Stomach (tissue), 9 donors: ENCODE measurements around the gene ZXDC. TPM values are rescaled to one million over a fixed set of nuclear protein-coding genes. Genes with fewer than 3 reads are reported as not detected.

Experiments used
- DNase-seq, 2 donors: peaks; one replicate each; pipeline versions ENCODE4 v3.0.0 to v3.0.0-alpha.2; 2013 to 2019
- H3K27ac ChIP-seq, 5 donors: fragments of 200-600 bp in 4 of 5; sonication (generic) in 4 of 5; one replicate each; pipeline ENCODE4 v1.5.1; 2013 to 2019; ENCODE audit warnings: mild to moderate bottlenecking in 1 of 5, moderate library complexity in 1 of 5
- H3K27me3 ChIP-seq, 3 donors: fragments of 200-600 bp; sonication (generic); one replicate each; pipeline ENCODE4 v1.5.1; 2017 to 2019; ENCODE audit warnings: mixed run types in 1 of 3
- H3K36me3 ChIP-seq, 4 donors: fragments of 200-600 bp; sonication (generic); 1 replicate in 3 of 4; 2 replicates in 1 of 4; pipeline ENCODE4 v1.5.1; 2016 to 2019
- H3K4me1 ChIP-seq, 4 donors: fragments of 200-600 bp; sonication (generic); one replicate each; pipeline ENCODE4 v1.5.1; 2016 to 2019
- H3K4me3 ChIP-seq, 4 donors: fragments of 200-600 bp; sonication (generic) in 3 of 4; one replicate each; pipeline ENCODE4 v1.5.1; 2016 to 2019; ENCODE audit warnings: mild to moderate bottlenecking in 1 of 4
- H3K9me3 ChIP-seq, 4 donors: fragments of 200-600 bp; sonication (generic); one replicate each; pipeline ENCODE4 v1.5.1; 2016 to 2019
- CTCF ChIP-seq, 7 experiments: fragments of 450-650 bp in 4 of 7; fragments of 200-600 bp in 3 of 7; sonication (generic) in 3 of 7; IDR thresholded peaks; one replicate each; pipeline ENCODE4 v1.5.1; 2016 to 2019; ENCODE audit warnings: antibody characterized with exemption in 7 of 7, control low read depth in 2 of 7, mild to moderate bottlenecking in 1 of 7
- EP300 ChIP-seq: sonication (generic); formaldehyde crosslinking; IDR thresholded peaks from one replicate; pipeline ENCODE4 v1.6.1; 2017; ENCODE audit warnings: antibody characterized with exemption
- POLR2A ChIP-seq, 4 donors: fragments of 450-650 bp; IDR thresholded peaks; one replicate each; pipeline ENCODE4 v1.6.1; 2016; ENCODE audit warnings: antibody characterized with exemption in 4 of 4, control low read depth in 2 of 4, mild to moderate bottlenecking in 1 of 4, moderate library complexity in 1 of 4
- POLR2AphosphoS5 ChIP-seq, 3 donors: sonication (generic); formaldehyde crosslinking; IDR thresholded peaks; one replicate each; pipeline ENCODE4 v1.6.1; 2016; ENCODE audit warnings: antibody characterized with exemption in 3 of 3
- WGBS, 5 donors: extraction: QIAGEN DNeasy Blood & Tissue Kit in 3 of 5; methylation state at CpG; one replicate each; pipeline versions ENCODE4 v1.1.5 to v1.1.7; 2013 to 2018; 5-methylcytosine and 5-hydroxymethylcytosine counted together
- intact Hi-C: fragments of 100-400 bp; cut with DNase I; formaldehyde crosslinking; loops from one replicate; pipeline ENCODE4 v1.15.1; 2023; ENCODE audit warnings: low total_unique reads
- polyA plus RNA-seq, 3 donors: library from polyadenylated mRNA; stranded (reverse); fragments of 200-250 nt; gene quantifications; one replicate each; pipeline ENCODE4 v1.2.3, GENCODE V29; 2013
- total RNA-seq, 5 donors: library from RNA; depleted of rRNA; stranded (reverse); fragments of >200 nt; gene quantifications; one replicate each; pipeline versions ENCODE4 v1.1.0 to v1.2.3, GENCODE V29; 2014 to 2016
- donor health status: healthy with polysubstance abuse.
- donor health status: Bipolar disorder and iron deficiency.
- donor health status: healthy.

The ZXDC gene
- total and polyA plus RNA-seq, 8 donors, result 6.1 to 73.2 (median 22.4) TPM

GRCh38 chr3:126516936-126517290, 41.2 kb upstream of the ZXDC start:
- intact Hi-C loops, result no loop called here
- 77 to 88% (median 84%) methylated on average over 9 of the region's 9 CpGs for WGBS, 5 donors

GRCh38 chr3:126516152-126516935, 40.7 kb upstream of the ZXDC start:
- 76 to 87% (median 79%) methylated on average over 4 to 6 of the region's 6 CpGs for WGBS, 5 donors
- no peak for DNase-seq

More at GRCh38 chr3:126516936-126517290, 41.2 kb upstream of the ZXDC start:
- Histone ChIP-seq H3K4me1 (no peaks in the 10 kb centered on the region), H3K27ac (no peak overlapping the region), H3K36me3 (no peaks in the 10 kb centered on the region), H3K4me3 (no peak overlapping the region), H3K27me3 (peaks cover 0 to 10% (median 0%) of the 10 kb centered on the region in 3 donors), H3K9me3 (no peaks in the 10 kb centered on the region)
- TF ChIP-seq POLR2AphosphoS5 (IDR thresholded peaks at IDR 0.05) (no peak), CTCF (IDR thresholded peaks at IDR 0.05) (no peak), EP300 (no peak), POLR2A (IDR thresholded peaks at IDR 0.05) (no peak)
- DNase-seq, result no peak

GRCh38 chr3:126515066-126515706, 39.5 kb upstream of the ZXDC start:
- H3K36me3 ChIP-seq, result no peaks in the 10 kb centered on the region
- no peaks in the 10 kb centered on the region for H3K9me3 ChIP-seq
- intact Hi-C loops, result no loop called here
- no peak overlapping the region for H3K27ac ChIP-seq
- H3K27me3 ChIP-seq, result peaks cover 0 to 10% (median 0%) of the 10 kb centered on the region in 3 donors
- WGBS, 5 donors, result 78 to 90% (median 82%) methylated on average over 7 to 8 of the region's 8 CpGs
- H3K4me3 ChIP-seq, result no peak overlapping the region
- no peaks in the 10 kb centered on the region for H3K4me1 ChIP-seq
- no peak for DNase-seq
- TF ChIP-seq EP300 (no peak), POLR2A (IDR thresholded peaks at IDR 0.05) (no peak), CTCF (IDR thresholded peaks at IDR 0.05) (no peak), POLR2AphosphoS5 (IDR thresholded peaks at IDR 0.05) (no peak)

More at GRCh38 chr3:126516152-126516935, 40.7 kb upstream of the ZXDC start:
- TF ChIP-seq POLR2AphosphoS5 (IDR thresholded peaks at IDR 0.05), result no peak
- no peak for TF ChIP-seq CTCF (IDR thresholded peaks at IDR 0.05)
- no peak for TF ChIP-seq EP300
- TF ChIP-seq POLR2A (IDR thresholded peaks at IDR 0.05), result no peak
- no peaks in the 10 kb centered on the region for H3K36me3 ChIP-seq
- intact Hi-C loops, result no loop called here
- H3K4me1 ChIP-seq, result no peaks in the 10 kb centered on the region
- no peak overlapping the region for H3K27ac ChIP-seq
- H3K27me3 ChIP-seq, result peaks cover 0 to 10% (median 0%) of the 10 kb centered on the region in 3 donors
- no peaks in the 10 kb centered on the region for H3K9me3 ChIP-seq
- H3K4me3 ChIP-seq, result no peak overlapping the region

- Histone ChIP-seq H3K27me3 (peaks cover 0 to 10% (median 0%) of the 10 kb centered on the region in 3 donors), H3K27ac (no peak overlapping the region), H3K4me1 (no peaks in the 10 kb centered on the region), H3K36me3 (no peaks in the 10 kb centered on the region), H3K4me3 (no peak overlapping the region), H3K9me3 (no peaks in the 10 kb centered on the region)
- 77 to 87% (median 85%) methylated on average over 11 of the region's 11 CpGs for WGBS, 5 donors
- DNase-seq, result no peak
- intact Hi-C loops, result no loop called here
- no peak for TF ChIP-seq CTCF (IDR thresholded peaks at IDR 0.05)
- no peak for TF ChIP-seq POLR2AphosphoS5 (IDR thresholded peaks at IDR 0.05)
- TF ChIP-seq POLR2A (IDR thresholded peaks at IDR 0.05), result no peak
- no peak for TF ChIP-seq EP300
Observed at GRCh38 chr3:126514161-126514560, 38.5 kb upstream of the ZXDC start.
